GM12875 (cell line): ENCODE results near the gene KL.

Experiments used
- H3K4me3 ChIP-seq: one replicate; pipeline ENCODE4 v1.5.1; 2011; ENCODE audit warnings: low read depth, low read length, control low read depth
- TF ChIP-seq, protein P1 (sequence below): IDR thresholded peaks from 2 replicates; pipeline ENCODE4 v1.5.1; 2011; ENCODE audit warnings: low read depth, mild to moderate bottlenecking, control low read depth, inconsistent platforms, low read length, moderate library complexity, borderline replicate concordance; ENCODE audit not compliant: insufficient read depth

Gene KL

DNA sequence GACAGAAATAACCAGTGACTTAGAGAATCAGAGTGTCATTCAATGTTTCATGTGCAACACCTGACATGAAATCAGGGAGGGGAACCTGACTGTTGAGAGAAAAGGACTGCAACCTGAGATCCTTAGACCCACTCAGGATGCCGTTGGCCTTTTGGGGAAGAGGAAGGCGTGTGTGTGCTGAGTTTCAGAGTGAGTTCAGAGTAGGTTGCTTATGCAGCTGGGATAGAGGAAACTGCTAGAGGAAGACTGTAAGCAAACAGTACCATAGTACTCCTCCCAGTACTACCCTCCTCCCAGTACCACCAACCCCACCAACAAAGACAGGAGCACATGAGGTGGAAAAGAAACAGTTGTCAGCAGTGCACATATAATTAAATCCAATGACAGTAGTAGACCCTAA, 63.7 kb downstream of the KL start:
- H3K4me3 ChIP-seq: no peak overlapping the region
- TF ChIP-seq, protein P1, sequence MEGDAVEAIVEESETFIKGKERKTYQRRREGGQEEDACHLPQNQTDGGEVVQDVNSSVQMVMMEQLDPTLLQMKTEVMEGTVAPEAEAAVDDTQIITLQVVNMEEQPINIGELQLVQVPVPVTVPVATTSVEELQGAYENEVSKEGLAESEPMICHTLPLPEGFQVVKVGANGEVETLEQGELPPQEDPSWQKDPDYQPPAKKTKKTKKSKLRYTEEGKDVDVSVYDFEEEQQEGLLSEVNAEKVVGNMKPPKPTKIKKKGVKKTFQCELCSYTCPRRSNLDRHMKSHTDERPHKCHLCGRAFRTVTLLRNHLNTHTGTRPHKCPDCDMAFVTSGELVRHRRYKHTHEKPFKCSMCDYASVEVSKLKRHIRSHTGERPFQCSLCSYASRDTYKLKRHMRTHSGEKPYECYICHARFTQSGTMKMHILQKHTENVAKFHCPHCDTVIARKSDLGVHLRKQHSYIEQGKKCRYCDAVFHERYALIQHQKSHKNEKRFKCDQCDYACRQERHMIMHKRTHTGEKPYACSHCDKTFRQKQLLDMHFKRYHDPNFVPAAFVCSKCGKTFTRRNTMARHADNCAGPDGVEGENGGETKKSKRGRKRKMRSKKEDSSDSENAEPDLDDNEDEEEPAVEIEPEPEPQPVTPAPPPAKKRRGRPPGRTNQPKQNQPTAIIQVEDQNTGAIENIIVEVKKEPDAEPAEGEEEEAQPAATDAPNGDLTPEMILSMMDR: no peak

DNA sequence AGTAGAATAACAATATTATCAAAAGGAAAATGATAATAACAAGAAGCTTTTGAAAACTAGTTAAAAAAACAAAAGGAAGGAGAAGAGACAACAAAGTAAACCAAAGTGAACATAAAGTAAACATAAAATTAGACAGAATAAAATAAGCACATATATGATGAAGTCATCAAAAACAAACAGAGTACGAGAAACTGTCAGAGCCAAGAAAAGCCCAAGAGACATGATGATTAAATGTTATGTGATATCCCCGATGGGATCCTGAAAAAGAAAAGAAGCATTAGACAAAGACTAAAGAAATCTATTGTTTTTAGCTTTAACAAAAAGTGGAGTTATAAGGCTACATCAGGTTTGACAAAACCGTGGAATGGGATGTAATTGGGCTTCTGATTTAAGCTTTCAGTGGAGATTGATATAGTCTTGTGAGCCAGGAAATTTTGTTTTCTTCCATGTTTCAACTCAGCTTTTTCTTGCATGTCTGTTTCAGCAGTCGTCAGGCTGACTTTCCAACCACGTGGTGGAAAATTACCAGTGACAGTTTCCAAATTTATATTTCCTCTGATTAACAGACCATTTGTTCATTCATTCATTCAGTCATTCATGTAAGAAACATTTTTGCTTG, 64.9 kb downstream of the KL start:
- TF ChIP-seq, protein P1: no peak
- no peak overlapping the region for H3K4me3 ChIP-seq

DNA sequence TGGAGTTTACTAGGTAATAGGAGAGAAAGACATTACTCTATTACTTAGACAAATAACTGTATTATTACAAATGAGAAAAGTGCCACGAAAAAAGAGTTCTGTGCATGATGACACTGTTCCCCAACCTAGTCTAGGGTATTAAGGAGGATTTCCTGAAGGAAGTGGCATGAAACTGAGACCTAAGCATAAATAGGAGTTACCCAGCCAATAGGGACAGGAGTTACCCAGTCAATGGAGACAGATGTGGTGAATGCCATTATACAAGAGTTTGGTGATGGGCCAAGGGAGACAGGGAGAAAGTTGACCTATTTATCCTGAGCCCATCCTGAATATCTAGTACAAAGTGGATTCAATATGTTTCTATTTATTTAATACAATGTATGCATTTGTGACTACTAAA, 65.4 kb downstream of the KL start:
- TF ChIP-seq, protein P1: no peak

DNA sequence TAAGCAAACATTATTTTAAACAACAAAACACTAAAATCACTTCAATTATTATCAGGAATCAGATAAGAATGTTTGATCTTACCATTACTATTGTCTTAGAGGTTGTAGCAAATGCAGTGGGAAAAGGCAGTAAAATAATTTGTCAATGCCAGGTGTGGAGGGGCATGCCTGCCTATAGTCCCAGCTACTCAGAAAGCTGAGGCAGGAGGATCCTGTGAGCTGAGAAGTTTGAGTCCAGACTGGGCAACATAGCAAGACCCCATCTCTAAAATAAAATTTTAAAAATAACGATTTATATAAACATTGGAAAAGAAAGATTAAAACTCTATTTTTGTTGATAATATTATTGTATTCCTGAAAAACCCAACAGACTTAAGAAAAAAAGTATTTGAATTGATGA, 66.8 kb downstream of the KL start:
- no peak overlapping the region for H3K4me3 ChIP-seq
- TF ChIP-seq, protein P1: no peak

More for the DNA sequence above, 65.4 kb downstream of the KL start:
- H3K4me3 ChIP-seq: no peak overlapping the region

DNA sequence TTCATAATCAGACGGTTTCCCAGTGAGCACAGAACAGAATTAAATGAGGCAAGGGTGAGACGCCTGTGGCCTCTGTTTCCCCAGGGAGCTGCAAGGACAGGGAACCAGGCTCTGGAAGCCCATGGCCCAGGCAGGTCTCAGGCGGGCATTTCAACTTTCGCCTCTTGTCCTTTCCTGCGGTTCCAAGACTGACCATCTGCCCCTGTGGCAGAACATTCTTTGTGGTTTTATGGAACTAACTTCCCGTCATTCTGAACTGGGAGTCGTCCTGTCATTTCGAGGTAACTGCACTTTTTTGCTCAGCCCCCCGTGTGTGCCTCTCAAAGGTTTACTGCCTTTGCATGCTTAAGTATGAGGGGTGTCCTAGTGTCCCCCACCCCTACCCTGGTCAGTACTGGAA, 70.9 kb downstream of the KL start:
- H3K4me3 ChIP-seq: no peak overlapping the region
- TF ChIP-seq, protein P1: no peak

DNA sequence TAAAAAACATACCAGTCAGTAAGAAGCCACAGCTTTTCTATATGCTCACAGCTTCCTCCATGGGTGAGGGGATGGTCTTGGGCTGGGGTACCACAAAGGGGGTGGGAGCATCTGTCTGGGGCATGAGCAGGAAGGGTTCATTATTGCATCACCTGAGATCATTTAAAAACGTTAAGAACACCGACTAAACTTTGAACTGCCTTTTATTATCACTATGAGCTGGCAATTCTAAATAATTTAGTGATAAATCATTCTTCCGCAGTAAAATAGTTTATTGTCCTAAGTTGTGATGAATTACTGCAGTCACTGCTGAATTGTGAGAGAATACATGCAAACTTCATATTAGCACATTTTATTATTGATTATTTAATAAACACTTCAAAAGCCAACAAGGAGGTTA, 71.6 kb downstream of the KL start:
- H3K4me3 ChIP-seq: no peak overlapping the region
- TF ChIP-seq, protein P1: no peak

DNA sequence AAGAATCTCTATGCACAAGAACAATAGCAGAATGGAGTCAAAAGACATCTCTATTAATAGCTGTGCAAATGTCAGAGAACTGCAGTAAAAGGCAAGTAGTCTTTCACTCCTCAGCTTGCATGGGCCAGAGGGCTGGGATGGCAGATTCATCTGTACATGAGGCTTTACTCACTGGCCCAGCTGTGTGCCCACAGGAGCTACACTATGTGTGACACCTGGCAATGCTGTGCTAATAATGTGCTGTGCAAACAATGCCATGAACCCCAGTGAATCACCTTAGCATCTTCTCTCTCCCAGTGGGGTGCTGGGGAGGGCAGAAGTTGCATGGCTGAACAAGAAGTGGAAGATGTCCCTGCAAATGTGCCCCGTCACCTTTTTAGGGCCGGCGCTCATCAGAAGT, 73.1 kb downstream of the KL start:
- H3K4me3 ChIP-seq: no peak overlapping the region
- TF ChIP-seq, protein P1: no peak
